ENCODE results near the gene ANKUB1. TPM values are rescaled to one million over a fixed set of nuclear protein-coding genes. Genes with fewer than 3 reads are reported as not detected.

The ANKUB1 gene
- total RNA-seq, 4 donors from 2014 or later = not detected

GRCh38 chr3:149806171-149806778 is 13.9 kb upstream of the ANKUB1 start:
- Histone ChIP-seq H3K4me1 (peaks cover 0 to 5% of the 10 kb centered on the region in 2 donors), H3K27me3 (no peaks in the 10 kb centered on the region), H3K9me3 (no peaks in the 10 kb centered on the region), H3K36me3 (no peaks in the 10 kb centered on the region), H3K4me3 (no peak overlapping the region), H3K27ac (no peak overlapping the region)
- intact Hi-C loops (cut with DNase I; ENCODE audit: low total_unique reads) (no loop called here), in situ Hi-C loops (cut with MboI; ENCODE audit: low sequenced_read_pairs in 4 of 4) (no loop called here)
- TF ChIP-seq POLR2A (IDR thresholded peaks at IDR 0.05) = no peak
- TF ChIP-seq CTCF (IDR thresholded peaks at IDR 0.05 in 4 of 5, conservative IDR thresholded peaks at IDR 0.05 in 1 of 5) = no peak
- ATAC-seq = no peak
- no peak for DNase-seq

- ATAC-seq = no peak
- Histone ChIP-seq H3K36me3 (no peaks in the 10 kb centered on the region), H3K4me3 (no peak overlapping the region)
Measured at GRCh38 chr3:149801639-149802038, 9.3 kb upstream of the ANKUB1 start.

DNA sequence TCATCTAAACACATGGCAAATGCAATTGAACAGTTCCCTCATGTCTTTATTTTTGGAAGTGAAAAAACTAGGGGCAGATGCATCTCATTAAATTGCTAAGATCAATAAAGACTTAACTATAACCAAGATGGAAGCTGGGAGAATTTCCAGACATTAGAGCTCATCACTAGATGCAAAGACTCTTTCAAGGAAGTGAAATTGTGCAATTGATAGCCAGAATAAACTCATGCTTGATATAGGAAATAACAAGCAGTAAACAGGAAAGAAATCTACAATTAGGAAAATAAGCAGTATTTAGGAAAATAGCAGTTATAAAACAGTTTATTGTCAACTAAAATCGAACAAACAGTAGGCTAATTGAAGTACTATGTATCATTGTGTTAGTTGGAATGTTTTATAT is 8.8 kb upstream of the ANKUB1 start:
- no peak for TF ChIP-seq CTCF (IDR thresholded peaks at IDR 0.05 in 4 of 5, conservative IDR thresholded peaks at IDR 0.05 in 1 of 5)
- no peak for TF ChIP-seq POLR2A (IDR thresholded peaks at IDR 0.05)
- DNase-seq = no peak
- H3K27me3 ChIP-seq = no peaks in the 10 kb centered on the region
- H3K4me3 ChIP-seq = no peak overlapping the region
- no peaks in the 10 kb centered on the region for H3K9me3 ChIP-seq
- ATAC-seq = no peak
- H3K36me3 ChIP-seq = no peaks in the 10 kb centered on the region
- in situ Hi-C loops (cut with MboI; ENCODE audit: low sequenced_read_pairs in 4 of 4) (no loop called here), intact Hi-C loops (cut with DNase I; ENCODE audit: low total_unique reads) (no loop called here)
- no peaks in the 10 kb centered on the region for H3K4me1 ChIP-seq
- no peak overlapping the region for H3K27ac ChIP-seq

More at GRCh38 chr3:149801639-149802038, 9.3 kb upstream of the ANKUB1 start:
- H3K27ac ChIP-seq = no peak overlapping the region
- intact Hi-C loops (cut with DNase I; ENCODE audit: low total_unique reads) (no loop called here), in situ Hi-C loops (cut with MboI; ENCODE audit: low sequenced_read_pairs in 4 of 4) (no loop called here)
- H3K27me3 ChIP-seq = no peaks in the 10 kb centered on the region
- no peak for DNase-seq
- H3K4me1 ChIP-seq = no peaks in the 10 kb centered on the region
- TF ChIP-seq CTCF (IDR thresholded peaks at IDR 0.05 in 4 of 5, conservative IDR thresholded peaks at IDR 0.05 in 1 of 5) = no peak
- TF ChIP-seq POLR2A (IDR thresholded peaks at IDR 0.05) = no peak
- H3K9me3 ChIP-seq = no peaks in the 10 kb centered on the region

GRCh38 chr3:149800693-149801092 is 8.3 kb upstream of the ANKUB1 start:
- DNase-seq (no peak), ATAC-seq (no peak)
- H3K36me3 ChIP-seq = no peaks in the 10 kb centered on the region
- no peaks in the 10 kb centered on the region for H3K4me1 ChIP-seq
- H3K27me3 ChIP-seq = no peaks in the 10 kb centered on the region
- intact Hi-C loops (cut with DNase I; ENCODE audit: low total_unique reads) (no loop called here), in situ Hi-C loops (cut with MboI; ENCODE audit: low sequenced_read_pairs in 4 of 4) (no loop called here)
- H3K4me3 ChIP-seq = no peak overlapping the region
- no peaks in the 10 kb centered on the region for H3K9me3 ChIP-seq
- TF ChIP-seq POLR2A (IDR thresholded peaks at IDR 0.05) = no peak
- no peak for TF ChIP-seq CTCF (IDR thresholded peaks at IDR 0.05 in 4 of 5, conservative IDR thresholded peaks at IDR 0.05 in 1 of 5)
- no peak overlapping the region for H3K27ac ChIP-seq

- Histone ChIP-seq H3K9me3 (no peaks in the 10 kb centered on the region), H3K4me3 (no peak overlapping the region), H3K4me1 (no peaks in the 10 kb centered on the region), H3K27me3 (no peaks in the 10 kb centered on the region), H3K27ac (no peak overlapping the region), H3K36me3 (no peaks in the 10 kb centered on the region)
- ATAC-seq (no peak), DNase-seq (no peak)
- TF ChIP-seq CTCF (IDR thresholded peaks at IDR 0.05 in 4 of 5, conservative IDR thresholded peaks at IDR 0.05 in 1 of 5) (no peak), POLR2A (IDR thresholded peaks at IDR 0.05) (no peak)
- intact Hi-C loops (cut with DNase I; ENCODE audit: low total_unique reads) = no loop called here
- in situ Hi-C loops (cut with MboI; ENCODE audit: low sequenced_read_pairs in 4 of 4) = no loop called here
Measured at GRCh38 chr3:149796026-149796425, 3.7 kb upstream of the ANKUB1 start.

Measured in gastrocnemius medialis (tissue), 4 donors.